ENCODE data around the gene AP2S1. TPM values are rescaled to one million over a fixed set of nuclear protein-coding genes. Genes with fewer than 3 reads are reported as not detected.
"Not testable (repeated sequence)": the region's sequence is repeated elsewhere in the genome, so short reads cannot be mapped to it uniquely, and the experiment has no call there.

AP2S1 gene
- polyA plus RNA-seq, 1 donor, result 78.8 TPM

GRCh38 chr19:46886546-46887239, 36.0 kb upstream of the AP2S1 start:
- 100% methylated on average over 2 of the region's 5 CpGs for WGBS (ENCODE audit: insufficient coverage, low lambda C conversion rate)
- no peaks in the 10 kb centered on the region for H3K27me3 ChIP-seq (ENCODE audit: control insufficient read depth, insufficient read depth, low read length)
- DNase-seq, result no peak

GRCh38 chr19:46885411-46885810, 34.8 kb upstream of the AP2S1 start:
- H3K9me3 ChIP-seq (ENCODE audit: control insufficient read depth, low read depth, low read length), result no peaks in the 10 kb centered on the region
- H3K4me1 ChIP-seq (ENCODE audit: control insufficient read depth, insufficient read depth, low read length), result peaks cover 41% of the 10 kb centered on the region
- no peaks in the 10 kb centered on the region for H3K27me3 ChIP-seq (ENCODE audit: control insufficient read depth, insufficient read depth, low read length)

More at GRCh38 chr19:46886546-46887239, 36.0 kb upstream of the AP2S1 start:
- no peak overlapping the region for H3K27ac ChIP-seq (ENCODE audit: low read length)
- peaks cover 37% of the 10 kb centered on the region for H3K4me1 ChIP-seq (ENCODE audit: control insufficient read depth, insufficient read depth, low read length)
- no peak overlapping the region for H3K4me3 ChIP-seq (ENCODE audit: low read length)
- no peaks in the 10 kb centered on the region for H3K9me3 ChIP-seq (ENCODE audit: control insufficient read depth, low read depth, low read length)
- H3K36me3 ChIP-seq (ENCODE audit: control insufficient read depth, insufficient read depth, low read length), result no peaks in the 10 kb centered on the region

DNA sequence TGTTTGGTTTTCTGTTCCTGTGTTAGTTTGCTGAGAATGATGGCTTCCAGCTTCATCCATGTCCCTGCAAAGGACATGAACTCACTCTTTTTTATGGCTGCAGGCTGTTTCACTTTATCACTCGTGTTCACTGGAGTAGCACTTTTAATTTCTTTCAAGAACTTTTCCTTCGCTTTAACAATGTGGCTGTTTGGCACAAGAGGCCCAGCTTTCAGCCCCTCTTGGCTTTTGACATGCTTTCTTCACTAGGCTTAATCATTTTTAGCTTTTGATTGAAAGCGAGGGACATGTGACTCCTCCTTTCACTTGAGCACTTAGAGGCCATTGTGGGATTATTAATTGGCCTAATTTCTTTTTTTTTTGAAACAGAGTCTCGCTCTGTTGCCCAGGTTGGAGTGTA, 32.1 kb upstream of the AP2S1 start:
- peaks cover 29% of the 10 kb centered on the region for H3K4me1 ChIP-seq (ENCODE audit: control insufficient read depth, insufficient read depth, low read length)
- no CpG with 5 or more reads among the region's 4 CpGs for WGBS (ENCODE audit: insufficient coverage, low lambda C conversion rate)
- H3K4me3 ChIP-seq (ENCODE audit: low read length); H3K9me3 ChIP-seq (ENCODE audit: control insufficient read depth, low read depth, low read length); H3K36me3 ChIP-seq (ENCODE audit: control insufficient read depth, insufficient read depth, low read length); H3K27me3 ChIP-seq (ENCODE audit: control insufficient read depth, insufficient read depth, low read length); DNase-seq; H3K27ac ChIP-seq (ENCODE audit: low read length): not testable (repeated sequence)

More at GRCh38 chr19:46885411-46885810, 34.8 kb upstream of the AP2S1 start:
- H3K27ac ChIP-seq (ENCODE audit: low read length), result no peak overlapping the region
- no peak overlapping the region for H3K4me3 ChIP-seq (ENCODE audit: low read length)
- no peaks in the 10 kb centered on the region for H3K36me3 ChIP-seq (ENCODE audit: control insufficient read depth, insufficient read depth, low read length)
- WGBS (ENCODE audit: insufficient coverage, low lambda C conversion rate), result no CpG with 5 or more reads among the region's 2 CpGs
- no peak for DNase-seq

DNA sequence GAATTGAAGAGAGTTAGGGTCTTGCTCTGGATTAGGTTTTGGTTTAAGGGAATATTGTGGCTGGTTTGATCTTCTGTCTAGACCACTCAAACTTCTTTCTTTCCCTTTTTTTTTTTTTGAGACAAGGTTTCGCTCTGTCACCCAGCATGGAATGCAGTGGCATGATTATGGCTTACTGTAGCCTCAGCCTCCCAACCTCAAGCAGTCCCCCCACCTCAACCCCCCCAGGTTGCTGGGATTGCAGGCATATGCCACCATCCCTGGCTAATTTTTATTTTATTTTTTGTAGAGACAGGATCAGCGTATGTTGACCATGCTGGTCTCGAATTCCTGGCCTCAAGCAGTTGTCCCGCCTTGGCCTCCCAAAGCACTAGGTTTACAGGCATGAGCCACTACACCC, 31.4 kb upstream of the AP2S1 start:
- peaks cover 29% of the 10 kb centered on the region for H3K4me1 ChIP-seq (ENCODE audit: control insufficient read depth, insufficient read depth, low read length)
- no CpG with 5 or more reads among the region's 4 CpGs for WGBS (ENCODE audit: insufficient coverage, low lambda C conversion rate)
- H3K4me3 ChIP-seq (ENCODE audit: low read length), result no peak overlapping the region
- no peaks in the 10 kb centered on the region for H3K27me3 ChIP-seq (ENCODE audit: control insufficient read depth, insufficient read depth, low read length)
- H3K9me3 ChIP-seq (ENCODE audit: control insufficient read depth, low read depth, low read length), result no peaks in the 10 kb centered on the region
- H3K36me3 ChIP-seq (ENCODE audit: control insufficient read depth, insufficient read depth, low read length), result no peaks in the 10 kb centered on the region
- peak overlapping the region; percentile 2 for H3K27ac ChIP-seq (ENCODE audit: low read length)
- DNase-seq, result no peak

GRCh38 chr19:46881092-46881491, 30.4 kb upstream of the AP2S1 start:
- Histone ChIP-seq H3K9me3 (ENCODE audit: control insufficient read depth, low read depth, low read length) (no peaks in the 10 kb centered on the region), H3K27ac (ENCODE audit: low read length) (peak overlapping the region; percentile 29), H3K4me3 (ENCODE audit: low read length) (no peak overlapping the region), H3K4me1 (ENCODE audit: control insufficient read depth, insufficient read depth, low read length) (peaks cover 31% of the 10 kb centered on the region), H3K27me3 (ENCODE audit: control insufficient read depth, insufficient read depth, low read length) (no peaks in the 10 kb centered on the region), H3K36me3 (ENCODE audit: control insufficient read depth, insufficient read depth, low read length) (no peaks in the 10 kb centered on the region)
- no CpG with 5 or more reads among the region's 4 CpGs for WGBS (ENCODE audit: insufficient coverage, low lambda C conversion rate)
- peak; percentile 80 to 90 for DNase-seq

DNA sequence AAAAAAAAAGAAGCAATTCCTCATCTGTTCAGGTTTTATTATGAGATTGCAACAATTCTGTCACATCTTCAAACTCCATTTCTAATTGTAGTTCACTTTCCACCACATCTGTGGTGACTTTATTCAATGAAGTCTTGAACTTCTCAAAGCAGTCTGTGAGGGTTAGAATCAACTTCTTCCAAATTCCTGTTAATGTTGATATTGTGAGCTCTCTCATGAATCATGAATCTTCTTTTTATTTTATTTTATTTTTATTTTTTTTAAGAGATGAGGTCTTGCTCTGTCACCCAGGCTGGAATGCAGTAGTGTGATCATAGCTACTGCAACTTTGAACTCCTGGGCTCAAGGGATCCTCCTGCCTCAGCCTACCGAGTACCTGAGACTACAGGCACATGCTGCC, 29.8 kb upstream of the AP2S1 start:
- H3K4me1 ChIP-seq (ENCODE audit: control insufficient read depth, insufficient read depth, low read length), result peaks cover 30% of the 10 kb centered on the region
- no peak overlapping the region for H3K4me3 ChIP-seq (ENCODE audit: low read length)
- no peaks in the 10 kb centered on the region for H3K36me3 ChIP-seq (ENCODE audit: control insufficient read depth, insufficient read depth, low read length)
- no peaks in the 10 kb centered on the region for H3K27me3 ChIP-seq (ENCODE audit: control insufficient read depth, insufficient read depth, low read length)
- peak overlapping the region; percentile 29 for H3K27ac ChIP-seq (ENCODE audit: low read length)
- H3K9me3 ChIP-seq (ENCODE audit: control insufficient read depth, low read depth, low read length), result no peaks in the 10 kb centered on the region
- WGBS (ENCODE audit: insufficient coverage, low lambda C conversion rate), result no CpG with 5 or more reads among the region's 1 CpG
- no peak for DNase-seq

GRCh38 chr19:46878613-46879375, 28.1 kb upstream of the AP2S1 start:
- Histone ChIP-seq H3K9me3 (ENCODE audit: control insufficient read depth, low read depth, low read length) (no peaks in the 10 kb centered on the region), H3K4me3 (ENCODE audit: low read length) (no peak overlapping the region), H3K27ac (ENCODE audit: low read length) (no peak overlapping the region), H3K36me3 (ENCODE audit: control insufficient read depth, insufficient read depth, low read length) (no peaks in the 10 kb centered on the region), H3K27me3 (ENCODE audit: control insufficient read depth, insufficient read depth, low read length) (no peaks in the 10 kb centered on the region), H3K4me1 (ENCODE audit: control insufficient read depth, insufficient read depth, low read length) (peaks cover 30% of the 10 kb centered on the region)
- WGBS (ENCODE audit: insufficient coverage, low lambda C conversion rate), result no CpG with 5 or more reads among the region's 9 CpGs
- DNase-seq, result no peak

DNA sequence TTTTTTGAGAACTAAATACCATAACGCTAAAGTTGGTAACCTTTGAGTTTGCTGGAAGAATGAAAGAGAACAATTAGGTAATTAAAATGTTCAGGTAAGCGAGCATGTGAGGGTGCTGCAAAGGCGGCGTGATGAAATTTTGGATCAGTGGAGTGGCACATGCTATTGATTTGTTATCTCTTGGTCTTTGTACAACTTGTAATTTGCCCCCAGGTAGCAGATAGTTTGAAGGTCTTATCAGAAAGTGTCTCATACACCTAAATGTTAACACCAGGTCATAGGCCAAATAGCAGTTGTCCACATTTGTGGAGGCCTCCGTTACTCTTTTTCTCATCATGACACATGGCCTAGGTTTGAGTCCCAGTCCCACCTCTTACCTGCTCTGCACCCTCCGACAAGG, 25.0 kb upstream of the AP2S1 start:
- no peaks in the 10 kb centered on the region for H3K36me3 ChIP-seq (ENCODE audit: control insufficient read depth, insufficient read depth, low read length)
- no peaks in the 10 kb centered on the region for H3K27me3 ChIP-seq (ENCODE audit: control insufficient read depth, insufficient read depth, low read length)
- DNase-seq, result peak in 1 of 2 donors; percentile 26
- 20% methylated on average over 1 of the region's 6 CpGs for WGBS (ENCODE audit: insufficient coverage, low lambda C conversion rate)
- peaks cover 8% of the 10 kb centered on the region for H3K4me1 ChIP-seq (ENCODE audit: control insufficient read depth, insufficient read depth, low read length)
- H3K27ac ChIP-seq (ENCODE audit: low read length), result no peak overlapping the region
- H3K4me3 ChIP-seq (ENCODE audit: low read length), result no peak overlapping the region
- H3K9me3 ChIP-seq (ENCODE audit: control insufficient read depth, low read depth, low read length), result no peaks in the 10 kb centered on the region

- H3K9me3 ChIP-seq (ENCODE audit: control insufficient read depth, low read depth, low read length), result no peaks in the 10 kb centered on the region
- H3K27ac ChIP-seq (ENCODE audit: low read length), result no peak overlapping the region
- WGBS (ENCODE audit: insufficient coverage, low lambda C conversion rate), result 64% methylated on average over 2 of the region's 4 CpGs
- no peaks in the 10 kb centered on the region for H3K27me3 ChIP-seq (ENCODE audit: control insufficient read depth, insufficient read depth, low read length)
- no peak for DNase-seq
- H3K36me3 ChIP-seq (ENCODE audit: control insufficient read depth, insufficient read depth, low read length), result no peaks in the 10 kb centered on the region
- no peak overlapping the region for H3K4me3 ChIP-seq (ENCODE audit: low read length)
- H3K4me1 ChIP-seq (ENCODE audit: control insufficient read depth, insufficient read depth, low read length), result peaks cover 6% of the 10 kb centered on the region
These were observed 24.6 kb upstream of the AP2S1 start for GRCh38 chr19:46875234-46875633.

DNA sequence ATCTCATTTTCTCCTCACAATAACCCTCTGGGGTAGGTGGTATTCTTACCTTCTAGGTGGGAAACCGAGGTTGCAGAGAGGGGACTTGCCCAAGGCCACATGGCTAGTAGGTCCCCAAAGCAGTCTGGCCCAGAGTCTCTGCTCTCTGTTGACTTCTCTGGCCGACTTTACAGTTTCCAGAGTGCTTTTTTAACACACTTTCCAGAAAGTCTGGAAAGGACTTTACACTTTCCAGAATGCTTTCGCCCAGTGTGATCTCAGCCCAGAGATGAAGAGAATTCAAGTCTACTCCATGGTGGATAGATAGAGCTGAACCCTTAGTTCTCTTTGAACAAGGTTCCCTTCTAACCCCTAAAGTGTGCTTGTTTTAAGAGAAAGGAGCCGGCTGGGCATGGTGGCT, 22.3 kb upstream of the AP2S1 start:
- Histone ChIP-seq H3K27ac (ENCODE audit: low read length) (no peak overlapping the region), H3K4me1 (ENCODE audit: control insufficient read depth, insufficient read depth, low read length) (peaks cover 7% of the 10 kb centered on the region), H3K36me3 (ENCODE audit: control insufficient read depth, insufficient read depth, low read length) (no peaks in the 10 kb centered on the region), H3K4me3 (ENCODE audit: low read length) (no peak overlapping the region), H3K27me3 (ENCODE audit: control insufficient read depth, insufficient read depth, low read length) (no peaks in the 10 kb centered on the region), H3K9me3 (ENCODE audit: control insufficient read depth, low read depth, low read length) (no peaks in the 10 kb centered on the region)
- no peak for DNase-seq
- WGBS (ENCODE audit: insufficient coverage, low lambda C conversion rate), result no CpG with 5 or more reads among the region's 4 CpGs
